Esophagus mucosa (tissue), 1 donor: Measurements from ENCODE around the gene TRIM50. TPM values are rescaled to one million over a fixed set of nuclear protein-coding genes. Genes with fewer than 3 reads are reported as not detected.
"Not testable (repeated sequence)": the region's sequence is repeated elsewhere in the genome, so short reads cannot be mapped to it uniquely, and the experiment has no call there.

Source experiments
- ATAC-seq: fragments of 200-7000 bp; cut with Tn5 transposase; one replicate; pipeline ENCODE4 v1.9.1; 2020
- total RNA-seq: library from RNA; stranded (reverse); gene quantifications from one replicate; pipeline ENCODE4 v1.2.4, GENCODE V29; 2023
- donor health status: DM: yes; HTN: yes; CAD: no.

TRIM50 gene
- total RNA-seq, 1 donor from 2014 or later: not detected

DNA sequence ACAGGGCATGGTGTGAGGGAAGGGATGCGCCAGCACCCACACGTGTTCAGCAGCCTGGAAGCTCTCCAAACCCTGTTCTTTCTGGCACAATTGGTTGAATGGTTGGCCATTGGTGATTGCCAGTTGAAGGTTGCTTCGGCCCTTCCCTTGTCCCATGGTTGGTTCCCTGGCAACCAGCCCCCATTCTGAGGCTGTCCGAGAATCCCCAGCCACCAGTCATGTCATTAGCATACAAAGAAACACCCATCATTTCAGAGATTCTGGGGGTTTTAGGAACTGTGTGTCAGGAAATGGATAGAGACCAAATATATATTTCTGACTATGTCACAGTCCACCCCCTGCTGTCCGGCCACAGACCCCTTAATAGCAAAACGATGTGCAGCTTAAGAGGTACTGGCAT lies 21.9 kb upstream of the TRIM50 start:
- ATAC-seq: no peak

DNA sequence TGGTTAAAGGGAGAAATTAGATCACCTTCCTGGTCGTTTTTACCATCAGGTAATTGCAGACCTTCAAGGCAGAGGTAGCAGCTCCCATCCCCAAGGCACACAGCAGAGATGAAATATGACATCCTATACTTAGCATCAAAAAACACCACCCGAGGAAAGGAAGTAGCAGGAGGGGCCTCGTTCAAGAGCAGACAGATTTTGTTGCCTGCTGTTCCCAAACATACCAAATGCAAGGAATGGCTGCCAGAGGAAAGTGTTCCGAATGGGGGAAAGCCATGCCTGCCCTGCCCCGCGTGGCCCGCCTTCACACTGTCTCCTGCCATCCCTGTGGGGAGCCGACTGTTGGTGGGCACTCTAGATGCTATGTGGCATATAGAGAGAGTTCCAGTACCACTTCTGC lies 18.1 kb upstream of the TRIM50 start:
- ATAC-seq: no peak

DNA sequence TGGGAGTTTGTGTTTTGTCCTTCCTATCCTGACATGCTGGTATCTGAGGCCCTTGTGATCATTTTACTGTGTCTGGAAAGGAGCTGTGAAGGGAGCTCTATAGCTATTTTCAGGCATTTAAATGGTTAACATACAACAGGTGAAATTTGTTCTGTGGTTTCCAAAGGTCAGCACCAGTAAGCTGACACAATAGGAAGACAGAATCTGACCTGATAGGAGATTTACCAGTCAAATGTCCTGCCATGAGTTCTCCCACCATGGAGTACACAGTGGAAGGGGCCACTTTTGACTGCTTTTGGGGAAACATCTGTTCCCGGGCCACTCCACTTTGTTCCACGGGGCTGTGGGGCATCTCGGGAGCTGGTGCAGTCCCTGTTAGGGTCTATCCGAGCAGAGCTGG lies 17.7 kb upstream of the TRIM50 start:
- no peak for ATAC-seq

DNA sequence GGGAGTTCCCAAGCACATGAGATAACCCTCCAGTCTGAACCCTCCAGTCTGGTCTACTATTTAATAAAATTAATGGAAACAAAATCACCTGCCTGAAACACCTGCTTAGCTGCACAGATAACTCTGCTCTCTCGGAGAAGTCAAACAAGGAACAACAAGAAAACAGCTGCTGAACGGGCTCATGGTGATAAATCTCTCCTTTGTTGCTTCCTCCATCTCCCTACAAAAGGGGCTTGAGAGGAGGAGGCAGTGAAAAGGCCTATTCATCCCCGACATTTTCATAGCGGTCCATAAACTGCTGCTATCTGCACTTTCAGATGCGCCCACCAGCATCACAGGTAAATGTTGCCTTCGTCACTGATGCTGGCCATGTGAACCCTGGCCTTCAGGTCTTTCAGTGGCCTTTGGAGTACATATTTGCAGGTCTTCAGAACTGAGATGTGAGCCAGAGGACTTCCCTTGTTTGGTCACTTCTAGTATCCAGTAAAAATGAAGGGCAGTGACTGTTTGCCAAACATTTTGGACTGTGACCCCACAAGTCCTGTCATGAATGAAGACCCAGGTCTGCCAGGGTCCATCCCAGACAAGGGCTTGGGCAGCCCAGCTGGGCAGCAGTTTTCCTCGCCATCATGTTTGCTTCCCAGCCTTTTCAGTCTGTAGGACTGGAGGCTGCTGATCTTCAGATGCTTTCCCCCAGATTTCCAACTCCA lies 15.9 kb upstream of the TRIM50 start:
- no peak for ATAC-seq

DNA sequence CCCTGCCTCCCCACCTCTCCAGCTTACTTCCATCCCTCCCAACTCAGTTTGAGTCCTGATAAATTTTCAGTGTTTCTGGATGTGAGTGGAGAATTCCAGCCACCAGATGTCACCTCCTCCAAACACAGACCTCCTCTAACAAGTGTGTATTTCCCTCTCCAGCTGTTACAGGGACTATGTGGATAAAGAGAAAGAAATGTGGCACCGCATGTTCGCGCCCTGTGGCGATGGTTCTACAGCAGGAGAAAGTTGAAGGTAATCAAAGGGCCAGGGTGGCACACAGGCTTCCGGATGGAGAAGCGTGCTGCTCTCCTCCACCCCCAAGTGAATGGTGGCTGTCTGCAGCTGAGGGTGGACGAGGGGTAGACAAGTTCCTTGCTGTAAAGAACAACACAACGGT lies 14.8 kb upstream of the TRIM50 start:
- ATAC-seq: no peak

DNA sequence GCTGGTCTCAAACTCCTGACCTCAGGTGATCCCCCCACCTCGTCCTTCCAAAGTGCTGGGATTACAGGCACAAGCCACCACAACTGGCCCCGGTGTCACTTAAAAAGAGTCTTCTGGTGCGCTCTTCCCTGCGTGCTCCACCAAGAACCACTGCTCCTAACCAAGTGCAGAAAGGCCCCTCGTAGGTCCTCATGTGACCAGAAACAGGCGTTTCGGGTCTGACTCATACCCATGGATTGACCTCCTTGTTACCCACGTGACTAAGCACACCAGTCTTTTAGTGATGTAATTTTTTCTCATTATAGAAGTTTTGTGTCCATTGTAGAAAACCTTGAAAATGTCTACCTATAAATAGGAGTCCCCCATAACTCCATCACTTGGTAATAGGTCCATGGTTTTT lies 14.0 kb upstream of the TRIM50 start:
- ATAC-seq: no peak

DNA sequence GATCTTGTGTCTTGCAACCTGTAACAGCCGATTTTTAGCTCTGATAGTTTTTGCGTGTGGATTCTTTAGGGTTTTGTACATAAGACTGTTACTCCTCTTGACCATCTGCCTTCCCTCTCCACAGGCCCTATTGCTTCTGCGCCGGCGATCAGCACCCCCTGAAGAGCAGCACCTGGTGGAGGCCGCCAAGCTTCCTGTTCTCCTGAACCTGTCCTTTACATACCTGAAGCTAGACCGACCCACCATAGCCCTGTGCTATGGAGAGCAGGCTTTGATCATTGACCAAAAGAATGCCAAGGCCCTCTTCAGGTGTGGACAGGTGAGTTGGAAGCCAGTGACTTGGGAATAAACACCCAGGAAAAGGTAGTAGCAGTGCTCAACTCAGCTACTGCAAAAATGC lies 12.6 kb upstream of the TRIM50 start:
- no peak for ATAC-seq

DNA sequence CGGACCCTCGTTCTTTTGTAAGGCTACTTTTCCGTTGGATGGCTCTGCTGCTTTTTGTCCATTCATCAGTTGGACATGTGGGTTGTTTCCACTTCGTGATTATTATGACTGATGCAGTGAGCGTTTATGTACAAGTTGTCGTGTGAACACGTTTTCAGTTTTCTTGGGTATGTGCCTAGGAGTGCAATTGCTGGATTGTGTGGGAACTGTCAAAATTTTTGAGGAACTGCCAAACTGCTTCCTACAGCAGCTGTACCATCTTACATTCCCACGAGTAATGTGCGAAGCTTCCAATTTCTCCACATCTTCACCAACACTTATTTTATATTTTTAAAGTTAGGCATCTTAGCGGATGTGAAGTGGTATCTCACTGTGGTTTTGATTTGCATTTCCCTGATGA lies 10.4 kb upstream of the TRIM50 start:
- no peak for ATAC-seq

DNA sequence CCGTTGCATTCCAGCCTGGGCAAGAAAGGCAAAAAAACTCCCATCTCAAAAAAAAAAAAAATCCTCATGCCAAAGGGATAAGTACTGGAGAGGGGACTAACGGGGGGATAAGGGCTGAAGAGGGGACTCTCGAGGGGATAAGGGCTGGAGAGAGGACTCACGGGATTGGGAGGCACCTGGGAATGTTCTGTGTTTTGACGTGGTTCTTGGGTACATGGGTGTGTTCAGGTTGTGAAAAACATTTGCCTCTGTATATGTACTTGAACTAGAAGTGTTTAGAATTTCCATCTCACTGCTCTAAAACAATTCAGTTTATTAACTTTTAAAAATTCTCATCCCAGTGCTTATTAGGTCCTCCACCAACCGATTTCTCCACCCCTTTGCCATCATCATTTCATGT lies 4.6 kb upstream of the TRIM50 start:
- ATAC-seq: no peak

DNA sequence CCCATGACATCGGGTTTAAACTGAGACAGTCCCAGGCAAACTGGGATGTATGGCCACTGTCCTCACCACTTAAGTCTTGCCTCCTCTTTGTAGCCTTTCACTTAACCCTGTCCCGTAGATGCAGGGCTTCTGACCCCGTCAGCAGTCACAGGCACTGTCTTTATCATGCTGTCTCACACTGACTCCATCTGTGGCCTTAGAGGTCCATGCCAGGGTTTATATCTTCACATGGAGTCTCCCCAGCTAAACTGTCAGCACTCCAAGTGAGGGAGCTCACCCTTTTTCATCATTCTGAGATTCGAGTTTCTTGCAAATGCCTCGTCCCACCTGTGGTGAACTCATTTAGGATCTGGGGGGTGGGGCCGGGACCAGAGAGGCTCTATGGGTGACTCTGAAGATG lies 2.9 kb upstream of the TRIM50 start:
- ATAC-seq: no peak

DNA sequence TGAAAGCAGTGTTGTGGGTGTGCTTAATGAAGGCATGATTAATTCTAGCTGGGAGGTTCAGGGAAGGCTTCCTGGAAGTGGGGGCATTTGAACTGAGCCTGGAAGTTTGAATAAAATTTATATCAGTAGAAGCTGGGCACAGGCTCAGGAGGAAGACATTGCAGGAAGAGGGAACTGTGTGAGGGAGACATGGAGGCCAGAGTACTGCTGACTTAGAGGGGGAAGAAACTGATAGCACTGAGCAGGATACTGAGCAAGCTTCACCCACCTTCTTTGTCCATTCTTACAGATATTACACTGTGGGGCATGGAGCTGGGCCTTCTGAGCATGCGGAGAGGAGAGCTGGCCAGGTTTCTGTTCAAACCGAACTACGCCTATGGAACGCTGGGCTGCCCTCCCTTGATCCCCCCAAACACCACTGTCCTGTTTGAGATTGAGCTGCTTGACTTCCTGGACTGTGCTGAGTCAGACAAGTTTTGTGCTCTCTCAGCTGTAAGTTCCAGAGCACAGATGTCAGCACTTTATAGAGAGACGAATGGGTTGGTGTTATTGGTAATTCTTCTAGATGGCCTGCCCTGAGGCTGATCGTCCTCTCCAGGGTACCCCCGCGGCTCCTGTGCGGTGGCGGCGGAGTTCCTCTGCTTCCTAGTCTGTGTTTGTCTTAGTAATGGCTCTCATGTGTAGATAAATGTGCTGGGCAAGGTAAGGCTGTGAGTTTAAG lies 2.1 kb upstream of the TRIM50 start:
- peak; percentile 37 for ATAC-seq

DNA sequence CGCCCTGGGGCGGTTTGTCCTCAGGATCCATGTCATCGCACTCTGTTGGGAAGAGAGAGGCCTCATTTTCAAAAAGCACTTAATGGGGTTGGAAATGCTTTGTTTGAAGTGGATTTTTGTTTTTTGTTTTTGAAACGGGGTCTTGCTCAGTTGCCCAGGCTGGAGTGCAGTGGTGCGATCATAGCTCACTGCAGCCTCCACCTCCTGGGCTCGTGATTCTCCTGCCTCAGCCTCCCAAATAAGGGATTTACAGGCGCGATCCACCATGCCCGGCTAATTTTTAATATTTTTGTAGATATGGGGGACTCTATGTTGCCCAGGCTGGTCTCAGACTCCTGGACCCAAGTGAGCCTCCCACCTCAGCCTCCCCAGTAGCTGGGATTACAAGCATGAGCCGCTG lies 814 bp upstream of the TRIM50 start:
- no peak for ATAC-seq

DNA sequence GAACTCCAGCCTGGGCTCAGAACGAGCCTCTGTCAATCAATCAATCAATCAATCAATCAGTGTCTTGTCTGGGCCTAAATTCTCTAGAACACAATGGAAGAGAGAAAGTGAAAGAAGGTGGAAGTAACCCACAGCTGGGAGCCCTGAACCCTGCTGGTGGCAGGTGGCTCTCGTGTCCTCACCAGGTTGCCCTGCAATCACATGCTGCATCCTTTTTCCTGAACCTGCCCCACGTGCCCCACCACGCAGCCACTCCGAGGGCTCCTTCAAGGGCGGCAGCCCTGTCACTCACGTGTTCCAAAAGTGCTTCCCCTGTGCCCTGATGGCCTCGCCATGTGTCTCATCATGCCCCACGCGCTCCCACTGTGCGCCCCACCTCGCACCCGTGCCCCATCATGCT lies 433 bp downstream of the TRIM50 start:
- ATAC-seq: not testable (repeated sequence)

DNA sequence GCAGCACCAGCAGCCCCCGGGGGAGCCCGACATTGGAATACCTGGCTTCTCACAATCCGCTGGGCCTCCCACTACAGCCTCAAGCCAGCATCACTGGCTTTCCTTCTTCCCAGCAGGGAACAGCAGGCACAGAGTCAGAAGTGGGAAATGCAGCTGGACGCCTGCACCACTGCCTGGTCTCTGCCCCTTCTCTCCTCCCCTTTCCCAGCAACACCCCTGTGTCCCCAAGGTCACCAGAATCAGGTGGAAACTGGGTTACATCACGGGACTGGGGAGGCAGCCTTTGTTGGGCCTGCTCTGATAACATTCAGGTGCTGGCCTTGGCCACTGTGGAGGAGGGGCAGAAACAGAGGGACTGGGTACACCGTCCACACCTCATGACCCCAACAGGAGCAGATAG lies 2.5 kb downstream of the TRIM50 start:
- not testable (repeated sequence) for ATAC-seq

DNA sequence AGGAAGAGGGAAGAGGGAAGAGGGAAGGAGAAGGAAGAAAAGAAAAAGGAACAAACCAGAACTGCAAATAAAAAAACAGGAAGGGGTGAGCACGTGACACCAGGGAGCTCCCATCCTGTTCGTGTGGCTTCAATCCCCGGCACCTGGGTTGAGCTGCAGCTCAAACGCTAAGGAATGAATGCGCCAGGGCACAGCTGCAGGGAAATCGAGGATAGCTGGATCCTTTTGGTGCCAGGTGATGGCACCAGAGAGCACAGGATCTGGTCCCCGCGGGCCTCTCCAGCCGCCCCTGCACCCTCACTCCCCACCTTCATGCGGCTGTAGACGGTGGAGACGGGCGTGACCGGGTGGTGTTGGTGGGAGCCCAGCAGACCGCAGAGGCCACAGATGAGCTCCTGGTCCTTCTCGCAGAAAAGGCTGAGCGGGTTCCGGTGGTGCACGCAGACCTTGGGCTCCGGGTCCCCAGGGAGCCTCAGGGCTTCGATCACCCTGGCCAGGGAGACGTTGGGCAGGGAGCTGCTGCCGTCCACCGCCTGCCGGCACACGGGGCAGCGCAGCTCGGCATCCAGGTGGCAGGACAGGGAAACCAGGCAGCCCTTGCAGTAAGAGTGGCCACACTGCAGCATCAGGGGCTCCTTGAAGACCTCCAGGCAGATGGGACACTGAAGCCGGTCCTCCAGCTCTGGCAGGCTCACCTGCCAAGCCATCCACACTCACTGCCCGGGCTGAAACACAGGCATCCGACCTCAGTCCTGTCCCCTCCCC lies 3.6 kb downstream of the TRIM50 start:
- ATAC-seq: peak; percentile 68

DNA sequence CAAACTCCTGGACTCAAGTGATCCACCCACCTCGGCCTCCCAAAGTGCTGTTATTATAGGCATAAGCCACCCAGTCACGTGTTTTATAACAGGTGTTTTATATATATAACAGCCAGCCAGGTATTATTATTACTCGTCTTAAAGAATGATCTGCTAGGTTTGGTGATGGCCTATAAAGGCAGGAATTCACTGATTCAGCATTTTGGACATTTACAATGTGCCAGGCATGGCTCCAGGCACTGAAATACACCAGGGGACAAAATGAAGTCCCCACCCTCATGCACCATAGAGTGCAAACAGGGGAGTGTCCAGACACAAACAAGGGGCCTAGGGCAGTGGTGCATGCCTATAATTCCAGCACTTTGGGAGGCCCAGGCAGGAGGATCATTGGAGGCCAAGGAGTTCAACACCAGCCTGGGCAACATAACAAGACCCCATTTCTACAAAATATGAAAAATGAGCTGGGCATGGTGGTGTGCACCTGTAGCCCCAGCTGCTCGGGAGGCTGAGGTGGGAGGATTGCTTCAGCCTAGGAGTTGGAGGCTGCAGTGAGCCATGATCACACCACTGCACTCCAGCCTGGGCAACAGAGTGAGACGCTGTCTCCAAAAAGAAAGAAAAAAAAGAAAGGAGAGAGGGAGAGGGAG lies 4.3 kb downstream of the TRIM50 start:
- ATAC-seq: not testable (repeated sequence)

DNA sequence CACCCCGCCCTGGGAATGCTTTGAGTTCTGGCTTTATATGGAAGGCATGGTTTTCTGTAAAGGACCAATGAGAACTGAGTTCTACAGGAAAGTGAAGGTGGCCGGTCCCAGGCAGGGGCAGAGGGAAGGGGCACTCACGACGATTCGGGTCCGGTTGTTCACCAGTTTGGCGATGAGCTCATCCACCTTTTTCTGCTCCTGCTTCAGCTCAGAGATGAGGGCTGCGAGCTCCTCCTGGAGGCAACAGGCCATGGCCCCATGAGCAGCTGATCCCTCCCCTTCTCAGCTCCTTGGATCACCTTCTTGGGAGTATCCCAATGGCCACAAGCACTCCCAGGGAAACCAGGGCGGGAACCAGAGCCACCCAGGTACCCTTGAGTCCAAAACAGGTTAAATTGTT lies 7.9 kb downstream of the TRIM50 start:
- ATAC-seq: not testable (repeated sequence)

DNA sequence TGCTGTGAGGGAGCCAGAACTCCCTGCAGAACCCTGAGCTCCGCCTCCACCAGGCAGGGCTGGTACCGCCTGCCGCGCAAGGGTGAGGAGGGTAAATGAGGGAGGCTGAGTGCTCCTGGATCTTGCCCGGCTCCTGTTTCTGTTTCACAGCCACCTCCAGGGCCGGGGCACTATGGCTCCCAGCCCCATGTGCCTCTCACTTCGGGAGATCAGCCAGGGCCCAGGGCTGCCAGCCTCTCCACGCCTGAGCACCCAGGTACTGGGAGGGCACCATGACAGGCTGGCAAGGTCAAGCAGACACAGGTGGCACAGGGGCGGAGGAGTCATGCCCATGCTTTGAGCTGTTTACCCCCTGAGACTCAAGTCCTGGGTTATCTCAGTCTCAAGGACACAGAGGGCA lies 8.3 kb downstream of the TRIM50 start:
- ATAC-seq: not testable (repeated sequence)

DNA sequence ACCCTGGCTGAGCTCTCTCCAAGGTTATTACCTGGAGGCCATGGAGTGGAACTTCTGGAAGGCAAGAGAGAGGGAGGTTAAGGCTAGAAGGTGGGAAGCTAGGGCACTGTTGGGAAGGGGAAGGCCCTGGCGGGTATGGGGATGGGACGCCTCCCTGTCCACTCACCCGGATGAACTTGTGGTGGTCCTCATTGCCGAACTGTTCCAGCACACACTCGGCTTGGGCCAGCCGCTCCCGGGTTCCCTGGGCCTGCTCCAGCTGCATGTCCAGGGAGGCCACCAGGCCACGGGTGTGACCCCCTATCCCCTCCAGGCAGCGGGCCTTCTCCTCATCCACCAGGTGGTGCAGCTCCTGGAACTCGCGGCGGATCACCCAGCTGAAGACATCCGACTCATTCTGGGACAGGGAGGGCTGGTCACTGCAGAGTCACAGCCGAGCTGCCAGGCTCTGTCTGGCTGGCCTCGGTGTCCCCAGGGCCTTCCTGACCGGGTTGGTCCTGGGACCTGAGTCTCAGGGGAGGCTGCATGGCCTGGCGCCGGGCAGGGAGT lies 9.2 kb downstream of the TRIM50 start:
- ATAC-seq: not testable (repeated sequence)

DNA sequence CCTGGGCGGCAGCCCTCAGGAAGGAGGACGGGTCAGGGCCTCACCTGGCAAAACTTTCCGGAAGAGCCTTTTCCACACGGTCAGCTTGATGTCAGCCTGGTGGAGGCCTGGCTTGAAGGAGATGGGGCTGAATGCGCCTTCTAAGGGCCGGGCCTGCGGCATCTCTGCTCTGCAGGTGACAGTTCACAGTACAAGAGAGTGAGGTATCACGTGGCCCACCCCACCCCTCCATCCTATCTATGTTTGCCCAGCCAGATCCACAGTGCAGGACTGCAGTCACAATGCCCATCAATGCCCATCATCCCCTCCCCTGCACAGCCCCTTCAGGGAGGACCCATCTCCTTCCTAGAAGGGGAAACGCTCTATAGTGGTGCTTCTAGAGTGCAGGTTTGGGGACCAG lies 11.4 kb downstream of the TRIM50 start:
- ATAC-seq: no peak

DNA sequence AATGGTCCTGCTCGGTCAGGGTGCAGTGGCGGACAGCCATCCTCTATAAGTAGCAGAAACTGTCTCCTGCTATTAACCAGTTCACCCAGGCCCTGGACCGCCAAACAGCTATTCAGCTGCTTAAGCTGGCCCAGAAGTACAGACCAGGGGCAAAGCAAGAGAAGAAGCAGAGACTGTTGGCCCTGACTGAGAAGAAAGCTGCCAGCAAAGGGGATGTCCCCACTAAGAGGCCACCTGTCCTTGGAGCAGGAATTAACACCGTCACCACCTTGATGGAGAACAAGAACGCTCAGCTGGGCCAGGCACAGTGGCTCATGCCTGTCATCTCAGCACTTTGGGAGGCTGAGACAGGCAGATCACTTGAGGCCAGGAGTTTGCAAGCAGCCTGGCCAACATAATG lies 13.6 kb downstream of the TRIM50 start:
- ATAC-seq: no peak

DNA sequence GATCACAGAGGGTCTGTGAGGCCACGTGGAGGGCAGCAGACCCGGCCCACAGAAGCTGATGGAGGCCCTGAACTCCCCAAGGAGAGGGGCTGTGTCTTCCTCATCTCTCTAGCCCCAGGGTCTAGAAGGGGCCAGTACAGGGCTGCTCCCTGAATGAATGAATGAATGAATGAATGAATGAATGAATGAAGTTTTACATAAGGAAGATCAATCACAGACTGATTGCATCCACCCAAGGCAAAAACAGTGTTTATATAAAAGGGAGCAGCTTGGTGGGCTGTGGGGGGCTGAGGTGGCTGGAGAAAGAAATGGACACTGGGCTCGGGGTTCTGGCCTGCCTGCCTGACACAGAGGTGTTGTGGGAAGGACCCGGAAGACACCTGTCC lies 14.4 kb downstream of the TRIM50 start:
- ATAC-seq: no peak
